K562 (cell line): ENCODE results near the gene NFXL1. TPM values are rescaled to one million over a fixed set of nuclear protein-coding genes. Genes with fewer than 3 reads are reported as not detected.

Experiments
- ARHGAP35 ChIP-seq: fragments of 450-650 bp; IDR thresholded peaks from 2 replicates; pipeline ENCODE4 v1.6.1; 2018; ENCODE audit not compliant: partially characterized antibody
- ARID1B ChIP-seq: fragments of 450-650 bp; IDR thresholded peaks from 2 replicates; pipeline ENCODE4 v1.6.1; 2016; ENCODE audit warnings: antibody characterized with exemption, mild to moderate bottlenecking, inconsistent platforms
- HDAC2 ChIP-seq: fragments of 450-650 bp; IDR thresholded peaks from 2 replicates; pipeline ENCODE4 v1.6.1; 2016; ENCODE audit warnings: mild to moderate bottlenecking
- MAFF ChIP-seq: IDR thresholded peaks from 2 replicates; pipeline ENCODE4 v1.6.1; 2012; ENCODE audit warnings: low read length, improper control_type of control experiment
- MGA ChIP-seq: fragments of 450-650 bp; IDR thresholded peaks from 2 replicates; pipeline ENCODE4 v1.6.1; 2016; ENCODE audit warnings: mild to moderate bottlenecking, moderate library complexity
- RBM14 ChIP-seq: fragments of 200-400 bp; formaldehyde crosslinking; IDR thresholded peaks from 2 replicates; pipeline ENCODE4 v1.6.1; 2018; ENCODE audit warnings: low read depth, mild to moderate bottlenecking, low read length, moderate library complexity, borderline replicate concordance; ENCODE audit not compliant: insufficient read depth
- SMAD1 ChIP-seq: fragments of 150-350 bp; IDR thresholded peaks from 2 replicates; pipeline ENCODE4 v1.6.1; 2014; ENCODE audit warnings: low read length, low read depth; ENCODE audit not compliant: partially characterized antibody
- TRIM24 ChIP-seq, 2 experiments: fragments of 450-650 bp; IDR thresholded peaks; 2 replicates each; pipeline ENCODE4 v1.6.1; 2016
- polyA plus RNA-seq, 8 experiments: library from polyadenylated mRNA; depleted of rRNA in 4 of 8; stranded (reverse) in 5 of 8; unstranded in 3 of 8; fragments of >200 nt; fragmentation: Nextera tagmentation in 2 of 8; fragmentation: Illumina TruSeq in 1 of 8; extraction: Ambion mirVana in 2 of 8; extraction: Trizol in 1 of 8; gene quantifications; 2 replicates each; pipeline versions ENCODE4 v1.2.1 to v1.2.3, GENCODE V29; 2011 to 2014; ENCODE audit warnings: inconsistent platforms in 1 of 8, missing spikeins in 1 of 8
- total RNA-seq, 7 experiments: library from RNA; depleted of rRNA in 6 of 7; stranded (reverse); fragments of >200 nt in 6 of 7; fragmentation: Illumina TruSeq in 2 of 7; extraction: Trizol in 2 of 7; gene quantifications; 2 replicates each; pipeline versions ENCODE4 v1.2.1 to v1.2.3, GENCODE V29; 2011 to 2021; ENCODE audit warnings: low replicate concordance in 1 of 7
- TF ChIP-seq, protein P1 (sequence below), 3 experiments: fragments of 200-800 bp in 1 of 3; fragments of 250-450 bp in 1 of 3; fragments of 450-650 bp in 1 of 3; sonication (Bioruptor Pico) in 1 of 3; sonication (Bioruptor generic) in 1 of 3; formaldehyde crosslinking in 1 of 3; IDR thresholded peaks; 2 replicates each; pipeline versions ENCODE4 v1.6.1 to v1.8.0; 2016 to 2022; ENCODE audit warnings: mild to moderate bottlenecking in 2 of 3, missing genetic modification characterization in 2 of 3, missing compliant biosample characterization in 1 of 3, moderate library complexity in 1 of 3
- TF ChIP-seq, protein P2 (sequence below): fragments of 250-450 bp; sonication (Bioruptor Pico); IDR thresholded peaks from 2 replicates; pipeline ENCODE4 v1.5.0; 2020; ENCODE audit warnings: mild to moderate bottlenecking, borderline replicate concordance

The NFXL1 gene
- total and polyA plus RNA-seq, 9 of the 15 experiments (the other 6 are each of a cell fraction or from before 2014, with no cell fraction given), result 7.5 to 27.0 (median 10.6) TPM

DNA sequence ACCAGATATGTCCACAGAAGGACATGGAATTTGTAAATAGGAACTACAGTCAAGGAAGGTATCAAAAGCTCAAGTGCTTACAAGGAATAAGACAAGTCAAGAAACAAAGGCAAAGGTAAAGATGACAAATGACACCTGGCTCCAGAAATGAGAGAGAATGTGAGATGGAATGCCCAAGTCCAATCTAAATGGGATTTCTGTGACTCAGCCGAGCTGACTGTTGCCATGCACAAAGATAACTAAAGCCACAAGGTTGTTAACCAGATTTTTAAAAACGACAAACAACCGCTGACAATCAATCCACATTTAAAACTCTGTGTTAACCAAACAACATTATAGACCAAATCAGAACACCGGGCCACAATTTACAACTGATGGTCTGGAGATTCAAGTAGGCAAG lies 1.1 kb downstream of the NFXL1 start (continued):
- TF ChIP-seq, protein P1, sequence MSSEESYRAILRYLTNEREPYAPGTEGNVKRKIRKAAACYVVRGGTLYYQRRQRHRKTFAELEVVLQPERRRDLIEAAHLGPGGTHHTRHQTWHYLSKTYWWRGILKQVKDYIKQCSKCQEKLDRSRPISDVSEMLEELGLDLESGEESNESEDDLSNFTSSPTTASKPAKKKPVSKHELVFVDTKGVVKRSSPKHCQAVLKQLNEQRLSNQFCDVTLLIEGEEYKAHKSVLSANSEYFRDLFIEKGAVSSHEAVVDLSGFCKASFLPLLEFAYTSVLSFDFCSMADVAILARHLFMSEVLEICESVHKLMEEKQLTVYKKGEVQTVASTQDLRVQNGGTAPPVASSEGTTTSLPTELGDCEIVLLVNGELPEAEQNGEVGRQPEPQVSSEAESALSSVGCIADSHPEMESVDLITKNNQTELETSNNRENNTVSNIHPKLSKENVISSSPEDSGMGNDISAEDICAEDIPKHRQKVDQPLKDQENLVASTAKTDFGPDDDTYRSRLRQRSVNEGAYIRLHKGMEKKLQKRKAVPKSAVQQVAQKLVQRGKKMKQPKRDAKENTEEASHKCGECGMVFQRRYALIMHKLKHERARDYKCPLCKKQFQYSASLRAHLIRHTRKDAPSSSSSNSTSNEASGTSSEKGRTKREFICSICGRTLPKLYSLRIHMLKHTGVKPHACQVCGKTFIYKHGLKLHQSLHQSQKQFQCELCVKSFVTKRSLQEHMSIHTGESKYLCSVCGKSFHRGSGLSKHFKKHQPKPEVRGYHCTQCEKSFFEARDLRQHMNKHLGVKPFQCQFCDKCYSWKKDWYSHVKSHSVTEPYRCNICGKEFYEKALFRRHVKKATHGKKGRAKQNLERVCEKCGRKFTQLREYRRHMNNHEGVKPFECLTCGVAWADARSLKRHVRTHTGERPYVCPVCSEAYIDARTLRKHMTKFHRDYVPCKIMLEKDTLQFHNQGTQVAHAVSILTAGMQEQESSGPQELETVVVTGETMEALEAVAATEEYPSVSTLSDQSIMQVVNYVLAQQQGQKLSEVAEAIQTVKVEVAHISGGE (CRISPR knock-in tag; IDR thresholded peaks at IDR 0.05), result no peak
- TF ChIP-seq RBM14 (no peak), HDAC2 (peak; percentile 63; the same call in 1 of the 2 replicates), SMAD1 (no peak), ARHGAP35 (no peak), MAFF (no peak), MGA (peak; percentile 43; the same call in 1 of the 2 replicates), ARID1B (no peak; the same call in 1 of the 2 replicates), TRIM24 (IDR thresholded peaks at IDR 0.05) (peak; percentile 33 to 59; a peak in 2 of 4 replicates)
- TF ChIP-seq, protein P2, sequence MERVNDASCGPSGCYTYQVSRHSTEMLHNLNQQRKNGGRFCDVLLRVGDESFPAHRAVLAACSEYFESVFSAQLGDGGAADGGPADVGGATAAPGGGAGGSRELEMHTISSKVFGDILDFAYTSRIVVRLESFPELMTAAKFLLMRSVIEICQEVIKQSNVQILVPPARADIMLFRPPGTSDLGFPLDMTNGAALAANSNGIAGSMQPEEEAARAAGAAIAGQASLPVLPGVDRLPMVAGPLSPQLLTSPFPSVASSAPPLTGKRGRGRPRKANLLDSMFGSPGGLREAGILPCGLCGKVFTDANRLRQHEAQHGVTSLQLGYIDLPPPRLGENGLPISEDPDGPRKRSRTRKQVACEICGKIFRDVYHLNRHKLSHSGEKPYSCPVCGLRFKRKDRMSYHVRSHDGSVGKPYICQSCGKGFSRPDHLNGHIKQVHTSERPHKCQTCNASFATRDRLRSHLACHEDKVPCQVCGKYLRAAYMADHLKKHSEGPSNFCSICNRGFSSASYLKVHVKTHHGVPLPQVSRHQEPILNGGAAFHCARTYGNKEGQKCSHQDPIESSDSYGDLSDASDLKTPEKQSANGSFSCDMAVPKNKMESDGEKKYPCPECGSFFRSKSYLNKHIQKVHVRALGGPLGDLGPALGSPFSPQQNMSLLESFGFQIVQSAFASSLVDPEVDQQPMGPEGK (CRISPR knock-in tag), result no peak
